HS-27A (cell line): ENCODE data around the gene AGRP.

Source experiments
- DNase-seq: peaks from one replicate; pipeline ENCODE4 v3.0.0-alpha.2; 2012; ENCODE audit warnings: low read depth, missing footprints

AGRP gene

GRCh38 chr16:67463059-67463458 lies 20.3 kb downstream of the AGRP start:
- DNase-seq: no peak

GRCh38 chr16:67462279-67462655 lies 21.1 kb downstream of the AGRP start:
- no peak for DNase-seq

- no peak for DNase-seq
Observed at GRCh38 chr16:67461600-67462278, 21.6 kb downstream of the AGRP start.

GRCh38 chr16:67460961-67461360 lies 22.4 kb downstream of the AGRP start:
- DNase-seq: no peak

- DNase-seq: no peak
Observed at GRCh38 chr16:67460168-67460567, 23.2 kb downstream of the AGRP start.

- DNase-seq: no peak
Observed at GRCh38 chr16:67459861-67460150, 23.5 kb downstream of the AGRP start.

- no peak for DNase-seq
Observed at GRCh38 chr16:67459066-67459860, 24.1 kb downstream of the AGRP start.

- no peak for DNase-seq
Observed at GRCh38 chr16:67458121-67458641, 25.2 kb downstream of the AGRP start.

GRCh38 chr16:67457611-67458010 lies 25.7 kb downstream of the AGRP start:
- DNase-seq: no peak

GRCh38 chr16:67456391-67457081 lies 26.8 kb downstream of the AGRP start:
- DNase-seq: no peak

- no peak for DNase-seq
Observed at GRCh38 chr16:67454852-67455251, 28.5 kb downstream of the AGRP start.

- no peak for DNase-seq
Observed at GRCh38 chr16:67454104-67454503, 29.2 kb downstream of the AGRP start.

- DNase-seq: no peak
Observed at GRCh38 chr16:67451704-67452435, 31.5 kb downstream of the AGRP start.

- no peak for DNase-seq
Observed at GRCh38 chr16:67451061-67451703, 32.2 kb downstream of the AGRP start.

GRCh38 chr16:67449739-67450138 lies 33.6 kb downstream of the AGRP start:
- no peak for DNase-seq

GRCh38 chr16:67449336-67449735 lies 34.0 kb downstream of the AGRP start:
- DNase-seq: no peak

GRCh38 chr16:67448580-67448979 lies 34.8 kb downstream of the AGRP start:
- no peak for DNase-seq

GRCh38 chr16:67447508-67448076 lies 35.8 kb downstream of the AGRP start:
- DNase-seq: no peak

GRCh38 chr16:67446968-67447507 lies 36.3 kb downstream of the AGRP start:
- DNase-seq: no peak

- no peak for DNase-seq
Observed at GRCh38 chr16:67445913-67446907, 37.1 kb downstream of the AGRP start.
